ENCODE results near the gene WDR64.

Gene WDR64

GRCh38 chr1:241652012-241652411 lies at the start of gene WDR64:
Gene WDR64, plus strand, starts transcription at chr1:241652281. Its CDS starts 204 bp downstream, at chr1:241652485.
- no peak for DNase-seq (ENCODE audit: low spot score)

- no peak for DNase-seq (ENCODE audit: low spot score)
Observed at GRCh38 chr1:241603731-241604245, 48.3 kb upstream of the WDR64 start.

DNA sequence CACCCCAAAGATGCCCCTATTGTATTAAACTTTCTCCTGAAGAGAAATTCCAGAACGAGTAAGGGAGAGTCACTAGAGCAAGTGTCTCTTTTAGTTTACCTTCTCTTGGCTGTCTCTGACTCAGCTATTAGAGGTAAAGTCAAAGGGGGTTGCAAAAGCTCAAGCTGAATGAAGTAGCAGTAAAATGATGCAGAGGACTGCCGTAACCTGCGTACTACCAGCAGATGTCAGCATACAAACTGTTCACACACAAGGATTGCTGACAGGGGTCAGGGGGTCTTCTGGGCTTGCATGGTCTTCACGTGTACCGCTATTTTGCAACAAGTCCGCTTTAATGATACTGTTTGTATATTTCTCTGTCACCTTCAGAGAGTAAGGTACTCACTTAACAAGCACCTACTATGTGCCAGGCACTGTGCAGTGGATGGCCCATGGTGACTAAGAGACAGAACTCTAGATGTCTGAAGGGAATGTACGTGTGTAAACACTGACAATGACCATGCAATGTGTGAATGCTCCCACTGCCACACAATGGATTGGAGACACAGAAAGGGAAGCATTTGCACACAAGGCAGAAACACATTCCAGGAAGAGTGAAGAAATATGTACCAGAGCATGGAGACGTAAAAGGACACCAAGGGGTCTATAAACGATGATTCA lies 46.8 kb upstream of the WDR64 start:
- no peak for DNase-seq (ENCODE audit: low spot score)

- no peak for DNase-seq (ENCODE audit: low spot score)
Observed at GRCh38 chr1:241606544-241606943, 45.5 kb upstream of the WDR64 start.

- no peak for DNase-seq (ENCODE audit: low spot score)
Observed at GRCh38 chr1:241607497-241607896, 44.6 kb upstream of the WDR64 start.

DNA sequence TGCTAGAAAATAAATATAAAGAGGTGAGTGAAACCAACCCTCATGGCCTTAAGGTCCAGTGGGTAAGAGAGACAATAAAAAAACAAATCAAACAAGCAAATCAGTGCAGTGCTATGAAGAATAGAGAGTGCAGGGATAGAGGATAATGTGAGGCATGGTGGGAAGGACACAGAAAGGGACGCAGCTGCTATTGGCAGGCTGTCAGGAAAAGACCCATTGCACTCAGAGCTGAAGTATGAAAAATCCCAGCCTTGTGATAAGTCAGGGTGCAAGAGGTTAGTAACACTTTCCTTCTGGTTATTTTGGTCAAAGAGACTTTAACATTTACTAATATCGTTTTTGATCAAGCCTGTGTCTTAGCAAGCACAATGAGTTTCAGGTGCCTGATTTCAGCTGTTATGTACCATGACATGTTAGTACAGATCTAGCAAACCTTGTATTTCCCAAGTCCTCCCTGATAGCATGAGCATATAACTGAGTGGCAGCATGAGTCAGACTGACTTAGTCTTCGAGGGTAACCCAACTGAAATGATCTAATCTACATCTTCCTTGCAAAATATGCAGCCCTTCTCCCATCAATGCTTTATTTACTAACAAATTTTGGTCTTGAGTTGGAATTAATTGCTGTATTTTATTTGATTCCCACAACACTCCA lies 43.6 kb upstream of the WDR64 start:
- no peak for DNase-seq (ENCODE audit: low spot score)

DNA sequence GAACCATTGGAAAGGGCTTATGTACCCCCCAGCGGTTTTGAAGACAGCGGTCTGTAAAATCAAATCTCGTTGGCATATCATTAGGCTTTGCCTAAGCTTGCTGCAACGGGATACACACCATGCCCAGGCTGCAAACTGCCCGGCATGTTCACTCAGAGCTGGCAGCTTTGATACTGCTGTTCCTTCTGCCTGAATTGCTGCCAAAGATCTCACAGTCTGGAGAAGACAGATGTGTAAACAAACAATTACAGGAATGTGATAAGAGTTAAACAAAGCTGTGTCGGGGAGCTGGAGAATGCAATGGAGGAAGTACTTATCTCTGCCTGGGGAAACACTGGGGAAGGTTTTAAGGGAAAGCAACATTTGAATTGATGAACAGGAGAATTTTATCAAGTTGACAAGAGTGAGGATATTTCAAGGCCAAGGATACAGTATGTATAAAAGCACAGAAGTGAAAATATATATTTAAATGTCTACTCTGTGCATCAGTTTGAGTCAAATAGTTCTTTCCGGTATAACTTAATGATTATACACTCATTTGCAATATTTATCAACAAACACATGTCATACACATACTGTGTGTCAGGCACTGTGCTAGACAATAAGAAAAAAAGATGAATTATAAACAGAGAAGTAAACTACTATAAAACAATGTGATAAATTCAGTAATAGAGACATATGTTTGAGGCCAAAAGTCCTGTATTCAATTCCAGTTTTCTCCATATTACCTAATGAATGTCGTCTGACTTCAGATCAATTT lies 41.8 kb upstream of the WDR64 start:
- DNase-seq (ENCODE audit: low spot score) = no peak

DNA sequence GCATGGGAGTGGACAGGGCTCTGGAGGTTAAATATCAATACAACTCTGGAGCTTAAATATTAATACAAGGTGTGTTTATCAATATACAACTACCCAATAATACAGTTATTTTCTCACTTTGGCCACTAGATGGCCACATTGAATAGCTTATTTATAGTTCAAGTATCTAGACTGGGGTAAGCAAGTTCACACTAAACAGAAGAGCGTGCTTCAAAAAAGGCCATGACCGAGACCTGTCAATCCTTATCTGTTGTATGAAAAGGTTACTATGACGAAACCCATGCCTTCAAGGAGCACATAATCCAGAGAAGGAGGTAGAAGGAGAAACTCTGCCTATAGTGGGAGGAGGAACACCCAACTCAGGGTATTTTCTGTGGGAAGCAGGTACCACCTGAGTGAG lies 41.0 kb upstream of the WDR64 start:
- peak; percentile 55 for DNase-seq (ENCODE audit: low spot score)

DNA sequence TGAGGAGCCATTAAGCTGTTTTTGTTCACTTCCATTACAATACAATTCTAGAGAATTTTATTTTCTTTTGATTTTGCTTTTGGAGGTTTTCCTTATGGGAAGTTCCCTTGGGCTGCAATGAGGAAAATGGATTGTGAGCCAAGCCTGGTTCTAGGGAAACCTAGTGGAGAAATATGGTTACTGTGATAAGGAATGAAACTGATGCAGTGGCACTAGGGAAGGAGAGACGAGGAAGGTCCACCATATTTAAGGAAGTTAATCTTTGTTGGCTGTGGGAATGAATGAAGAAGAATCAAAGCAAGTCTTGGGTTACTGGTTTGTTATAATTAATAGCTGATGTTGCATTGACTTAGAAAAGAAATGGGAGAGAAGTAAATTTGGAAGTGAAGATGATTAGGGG lies 40.3 kb upstream of the WDR64 start:
- no peak for DNase-seq (ENCODE audit: low spot score)

GRCh38 chr1:241612533-241613477 lies 39.3 kb upstream of the WDR64 start:
- no peak for DNase-seq (ENCODE audit: low spot score)

DNA sequence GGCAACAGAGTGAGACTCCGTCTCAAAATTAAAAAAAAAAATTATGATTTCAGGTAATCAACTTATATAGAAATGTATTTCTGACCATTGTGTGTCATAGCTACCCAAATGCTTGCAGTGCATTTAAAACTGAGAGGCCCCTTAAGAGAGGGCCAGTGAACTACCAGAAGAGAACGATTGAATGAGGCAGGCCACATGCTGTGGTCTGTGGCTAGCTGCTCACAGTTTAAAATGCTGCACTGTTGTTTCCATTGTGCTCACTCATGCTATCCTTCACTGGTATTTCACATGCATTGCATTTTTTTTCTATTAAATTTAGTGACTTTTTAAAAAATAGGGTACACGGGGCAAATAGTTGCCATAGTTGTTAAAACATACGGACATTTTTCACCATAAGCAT lies 37.9 kb upstream of the WDR64 start:
- DNase-seq (ENCODE audit: low spot score) = no peak

GRCh38 chr1:241614572-241614971 lies 37.5 kb upstream of the WDR64 start:
- no peak for DNase-seq (ENCODE audit: low spot score)

DNA sequence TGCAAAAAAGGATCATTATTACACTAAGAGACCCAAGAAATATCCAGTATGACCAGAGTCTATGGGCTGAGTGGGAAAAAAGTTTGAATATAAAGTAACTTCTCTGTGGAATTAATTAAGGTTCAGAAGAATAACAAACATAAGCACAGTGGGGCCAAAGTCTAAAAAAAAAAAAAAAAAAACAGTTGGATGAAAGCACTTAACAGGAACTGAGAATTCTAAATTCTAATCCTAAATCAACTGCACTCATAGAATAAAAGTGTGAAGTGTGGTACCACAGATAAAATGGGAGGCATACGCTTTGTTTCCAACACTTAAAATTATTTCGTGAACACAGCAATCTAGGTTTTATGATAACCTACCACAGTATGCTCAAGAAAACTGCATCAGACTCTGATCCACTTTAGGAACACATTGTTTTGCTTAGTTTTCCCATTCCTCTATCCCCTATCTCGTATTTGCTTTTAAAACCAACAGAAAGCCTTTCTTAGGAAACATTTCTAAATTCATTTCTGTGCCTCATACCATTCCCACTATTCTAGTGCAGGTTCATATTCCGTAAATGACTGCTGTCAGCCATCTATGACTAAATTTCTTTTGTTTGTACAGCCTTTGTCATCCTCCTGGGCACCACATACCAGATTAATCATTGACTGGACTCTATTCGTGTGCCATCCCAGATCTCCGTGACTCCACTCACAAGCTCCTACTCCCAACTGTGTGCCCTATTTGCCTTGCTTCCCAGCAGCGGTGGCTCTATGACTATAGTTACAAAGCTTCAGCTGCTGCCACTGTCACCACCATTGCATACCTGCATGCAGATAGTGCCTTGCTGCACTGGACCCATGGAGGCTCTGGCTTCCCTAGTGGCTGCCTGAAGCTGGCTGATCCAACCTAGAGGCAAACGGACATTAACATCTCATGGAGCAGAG lies 36.8 kb upstream of the WDR64 start:
- DNase-seq (ENCODE audit: low spot score) = no peak

- DNase-seq (ENCODE audit: low spot score) = no peak
Observed at GRCh38 chr1:241617426-241617825, 34.7 kb upstream of the WDR64 start.

DNA sequence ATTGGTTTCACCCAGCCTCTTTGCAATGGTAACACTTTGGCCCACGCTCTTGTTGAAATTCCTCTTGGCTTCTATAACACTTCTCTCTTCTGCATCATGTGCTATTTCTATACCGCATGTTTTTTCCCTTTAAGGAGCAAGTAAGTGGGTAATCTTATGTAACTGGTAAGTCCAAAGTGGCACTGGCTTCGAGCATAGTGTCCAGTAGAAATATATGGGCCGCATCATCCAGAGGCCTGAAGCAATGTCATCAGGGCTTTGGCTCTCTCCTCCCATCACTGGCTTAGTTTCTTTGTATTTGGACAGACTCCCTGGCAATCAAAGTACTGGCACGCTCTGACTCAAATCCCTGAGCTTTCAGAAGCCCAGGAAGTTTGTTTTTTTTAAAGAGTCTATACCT lies 29.4 kb upstream of the WDR64 start:
- DNase-seq (ENCODE audit: low spot score) = no peak

- no peak for DNase-seq (ENCODE audit: low spot score)
Observed at GRCh38 chr1:241624935-241625334, 27.1 kb upstream of the WDR64 start.

DNA sequence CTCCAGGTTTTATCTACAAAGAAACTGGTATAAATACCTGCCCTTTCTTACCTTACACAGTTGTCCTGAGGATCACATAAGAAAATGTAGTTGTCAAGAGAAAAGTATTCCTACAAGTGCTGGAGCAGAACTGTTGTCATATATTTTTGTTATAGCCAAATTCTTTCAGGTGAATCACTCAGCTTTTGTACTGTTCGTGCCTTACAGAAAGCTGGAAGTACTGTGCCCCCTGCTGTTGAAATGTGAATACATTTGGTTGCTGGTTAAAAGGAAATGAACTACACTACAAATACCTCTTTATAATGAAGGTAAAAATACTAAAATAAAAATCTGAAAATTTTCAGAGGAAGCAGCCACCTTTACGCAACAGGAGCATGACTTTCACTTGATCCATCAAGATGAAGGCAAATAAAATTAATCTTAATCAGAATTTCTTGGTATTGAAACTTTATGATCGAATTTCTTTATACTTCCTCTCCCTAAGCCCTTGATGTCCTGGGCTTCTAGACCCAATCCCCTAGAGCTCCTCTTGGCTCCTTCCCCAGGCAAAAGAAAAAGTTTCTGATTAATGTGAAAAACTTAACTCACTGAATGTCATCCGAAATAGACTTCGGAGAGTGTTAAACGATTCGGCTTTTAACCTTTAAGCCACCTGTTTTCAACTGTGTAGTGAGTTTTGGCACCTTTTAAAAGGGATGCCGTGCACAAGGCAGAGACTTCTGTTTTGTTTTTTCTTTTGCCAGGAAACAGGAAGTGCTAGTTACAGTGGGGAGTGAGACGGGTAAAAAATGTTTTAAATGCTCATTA lies 24.4 kb upstream of the WDR64 start:
- DNase-seq (ENCODE audit: low spot score) = peak; percentile 69

- DNase-seq (ENCODE audit: low spot score) = no peak
Observed at GRCh38 chr1:241630005-241630404, 22.1 kb upstream of the WDR64 start.

DNA sequence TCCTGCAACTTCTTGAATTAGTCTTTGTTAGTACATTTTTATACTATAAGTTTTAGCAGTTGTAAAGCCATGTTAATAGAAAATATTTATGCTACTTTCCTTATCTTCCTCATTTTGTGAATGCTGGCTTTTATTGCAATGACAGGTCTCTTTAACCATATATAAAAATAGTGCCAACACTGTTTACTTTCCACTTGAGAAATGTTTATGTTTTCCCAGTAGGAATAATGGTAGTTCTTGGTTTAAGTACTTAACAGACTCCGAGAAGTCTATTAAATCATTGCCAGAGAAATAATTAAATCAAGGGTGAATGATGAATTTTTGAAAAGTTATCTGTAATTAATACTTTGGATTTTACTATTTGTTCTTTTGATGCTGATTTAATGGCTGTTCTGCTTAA lies 21.6 kb upstream of the WDR64 start:
- DNase-seq (ENCODE audit: low spot score) = no peak

DNA sequence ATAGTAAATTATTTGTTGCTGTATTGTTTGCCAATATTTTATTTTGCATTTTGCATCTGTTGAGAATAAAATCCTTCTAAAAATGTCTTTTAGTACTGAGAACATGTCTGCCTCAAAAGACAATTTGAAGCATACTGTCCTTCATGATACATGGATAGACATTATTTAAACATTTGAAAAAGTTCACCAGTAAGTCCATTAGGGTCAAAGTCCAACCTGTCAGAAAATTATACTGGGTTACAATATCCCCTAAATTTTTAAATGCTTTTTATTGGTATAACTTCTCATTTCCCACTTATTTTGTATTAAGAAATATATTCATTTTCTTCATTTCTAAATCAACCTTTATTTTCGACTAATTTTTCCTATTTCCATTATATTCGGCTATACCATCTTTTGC lies 21.2 kb upstream of the WDR64 start:
- no peak for DNase-seq (ENCODE audit: low spot score)

All from CD4-positive, alpha-beta T cell treated with Interleukin-6 at 100 ng/mL for 8 hours (primary cell).